KMS-11 (cell line): ENCODE measurements around the gene SLC15A3.

Experiments used
- H2AFZ ChIP-seq: fragments of 200-600 bp; sonication (generic); 2 replicates; pipeline ENCODE4 v1.6.1; 2016; ENCODE audit warnings: antibody characterized with exemption, mixed run types, low read depth
- H3K27ac ChIP-seq: fragments of 200-600 bp; sonication (generic); 2 replicates; pipeline ENCODE4 v1.6.1; 2016; ENCODE audit warnings: mild to moderate bottlenecking, mixed run types
- H3K27me3 ChIP-seq: fragments of 200-600 bp; sonication (generic); 2 replicates; pipeline ENCODE4 v1.6.1; 2017; ENCODE audit warnings: mild to moderate bottlenecking, low read depth, mixed run types, moderate library complexity; ENCODE audit not compliant: insufficient read depth
- H3K36me3 ChIP-seq: fragments of 200-600 bp; sonication (generic); 2 replicates; pipeline ENCODE4 v1.6.1; 2017; ENCODE audit warnings: mild to moderate bottlenecking, mixed run types; ENCODE audit not compliant: insufficient read depth
- H3K4me1 ChIP-seq: fragments of 200-600 bp; sonication (generic); 2 replicates; pipeline ENCODE4 v1.6.1; 2016; ENCODE audit warnings: mild to moderate bottlenecking, low read depth, mixed run types; ENCODE audit not compliant: poor library complexity, severe bottlenecking
- H3K4me2 ChIP-seq: fragments of 200-600 bp; sonication (generic); 2 replicates; pipeline ENCODE4 v1.7.0; 2016; ENCODE audit warnings: mild to moderate bottlenecking, mixed run types
- H3K4me3 ChIP-seq: fragments of 200-600 bp; sonication (generic); IDR thresholded peaks from 2 replicates; pipeline ENCODE4 v1.6.1; 2017; ENCODE audit warnings: low read depth, low read length, mixed read lengths; ENCODE audit not compliant: insufficient read depth
- H3K79me2 ChIP-seq: fragments of 200-600 bp; sonication (generic); 2 replicates; pipeline ENCODE4 v1.6.1; 2016; ENCODE audit warnings: low read depth, mixed run types; ENCODE audit not compliant: insufficient read depth
- H3K9ac ChIP-seq: fragments of 200-600 bp; sonication (generic); 2 replicates; pipeline ENCODE4 v1.6.1; 2016; ENCODE audit warnings: mild to moderate bottlenecking, mixed run types
- H4K20me1 ChIP-seq: fragments of 200-600 bp; sonication (generic); 2 replicates; pipeline ENCODE4 v1.6.1; 2016; ENCODE audit warnings: mild to moderate bottlenecking, mixed run types; ENCODE audit not compliant: insufficient read depth
- TF ChIP-seq, protein P1 (sequence below): fragments of 200-600 bp; sonication (generic); conservative IDR thresholded peaks from 2 replicates; pipeline ENCODE4 v1.6.1; 2017; ENCODE audit warnings: low read depth, mild to moderate bottlenecking, antibody characterized with exemption, low read length, moderate library complexity, mixed read lengths

SLC15A3 gene

DNA sequence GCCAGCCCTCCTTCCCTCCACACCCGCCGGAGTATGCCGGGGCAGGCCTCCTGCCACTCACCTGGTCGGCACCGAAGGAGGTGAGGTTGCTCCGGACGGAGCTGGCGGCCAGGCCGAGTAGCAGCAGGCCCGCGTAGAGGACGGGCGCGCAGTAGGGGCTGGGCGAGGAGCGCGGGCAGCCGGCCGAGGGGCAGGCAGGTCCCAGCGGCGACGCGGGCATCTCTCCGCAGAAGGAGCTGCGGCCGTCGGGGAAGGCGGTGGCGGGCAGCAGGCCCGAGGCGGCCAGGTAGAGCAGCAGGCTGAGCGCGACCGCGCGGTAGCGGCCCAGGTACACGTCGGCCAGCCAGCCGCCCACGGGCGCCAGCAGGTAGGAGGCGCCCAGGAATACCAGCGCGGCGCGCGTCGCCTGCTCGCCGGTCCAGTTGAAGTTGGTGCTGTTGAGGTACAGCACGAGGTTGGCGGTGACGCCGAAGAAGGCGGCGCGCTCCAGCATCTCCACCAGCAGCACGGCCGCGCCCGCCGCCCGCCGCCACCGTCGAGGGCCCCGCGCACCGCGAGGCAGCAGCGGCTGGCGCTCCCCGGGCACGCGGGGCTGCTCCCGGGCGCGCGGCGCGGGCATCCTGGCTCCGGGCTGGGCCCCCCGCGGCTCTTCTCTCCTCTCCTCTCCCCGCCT lies 907 bp downstream of the SLC15A3 start:
- Histone ChIP-seq H3K4me3 (no peak overlapping the region), H3K36me3 (no peaks in the 10 kb centered on the region), H3K79me2 (no peaks in the 10 kb centered on the region), H4K20me1 (no peaks in the 10 kb centered on the region), H3K9ac (no peak overlapping the region), H3K4me2 (no peak overlapping the region), H2AFZ (no peak overlapping the region), H3K27me3 (no peaks in the 10 kb centered on the region), H3K4me1 (no peaks in the 10 kb centered on the region), H3K27ac (no peak overlapping the region)
- TF ChIP-seq, protein P1, sequence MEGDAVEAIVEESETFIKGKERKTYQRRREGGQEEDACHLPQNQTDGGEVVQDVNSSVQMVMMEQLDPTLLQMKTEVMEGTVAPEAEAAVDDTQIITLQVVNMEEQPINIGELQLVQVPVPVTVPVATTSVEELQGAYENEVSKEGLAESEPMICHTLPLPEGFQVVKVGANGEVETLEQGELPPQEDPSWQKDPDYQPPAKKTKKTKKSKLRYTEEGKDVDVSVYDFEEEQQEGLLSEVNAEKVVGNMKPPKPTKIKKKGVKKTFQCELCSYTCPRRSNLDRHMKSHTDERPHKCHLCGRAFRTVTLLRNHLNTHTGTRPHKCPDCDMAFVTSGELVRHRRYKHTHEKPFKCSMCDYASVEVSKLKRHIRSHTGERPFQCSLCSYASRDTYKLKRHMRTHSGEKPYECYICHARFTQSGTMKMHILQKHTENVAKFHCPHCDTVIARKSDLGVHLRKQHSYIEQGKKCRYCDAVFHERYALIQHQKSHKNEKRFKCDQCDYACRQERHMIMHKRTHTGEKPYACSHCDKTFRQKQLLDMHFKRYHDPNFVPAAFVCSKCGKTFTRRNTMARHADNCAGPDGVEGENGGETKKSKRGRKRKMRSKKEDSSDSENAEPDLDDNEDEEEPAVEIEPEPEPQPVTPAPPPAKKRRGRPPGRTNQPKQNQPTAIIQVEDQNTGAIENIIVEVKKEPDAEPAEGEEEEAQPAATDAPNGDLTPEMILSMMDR: no peak

DNA sequence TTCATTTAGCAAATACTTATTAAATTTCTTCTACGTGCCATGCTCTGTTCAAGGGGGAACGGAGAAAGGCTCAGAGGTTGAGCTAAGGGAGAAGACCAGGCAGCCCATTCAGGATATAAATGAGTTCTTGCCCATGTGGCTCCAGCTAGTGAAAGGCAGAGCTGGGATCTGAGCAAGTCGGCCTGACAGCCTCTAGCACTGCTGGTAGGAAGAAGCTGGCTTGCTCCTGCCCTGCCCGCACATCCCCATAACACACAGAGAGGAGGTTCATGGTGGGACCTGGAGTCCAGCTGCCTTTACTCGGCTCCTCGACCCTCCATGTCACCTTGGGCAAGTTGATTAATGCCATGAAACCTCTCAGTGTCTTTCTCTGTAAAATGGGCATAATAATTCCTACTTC lies 2.0 kb downstream of the SLC15A3 start:
- no peaks in the 10 kb centered on the region for H3K4me1 ChIP-seq
- H3K4me2 ChIP-seq: no peak overlapping the region

DNA sequence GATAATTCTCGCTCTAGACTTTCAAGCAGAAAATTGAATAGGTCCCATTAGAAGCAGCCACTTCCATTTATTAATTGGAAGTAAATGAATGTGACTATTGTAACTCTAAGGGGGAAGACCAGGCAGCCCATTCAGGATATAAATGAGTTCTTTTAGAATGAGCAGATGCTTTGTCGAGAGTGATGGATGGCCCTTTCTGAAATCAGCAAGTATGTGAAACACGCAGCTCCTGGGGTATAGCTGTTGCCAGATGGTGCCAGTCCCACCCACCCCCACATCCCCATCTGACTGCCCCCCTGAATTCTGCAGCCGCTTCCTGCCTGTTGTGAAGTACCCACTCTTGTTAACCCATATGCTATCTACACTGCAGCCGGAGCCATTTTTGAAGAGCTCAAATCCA lies 3.7 kb downstream of the SLC15A3 start:
- no peaks in the 10 kb centered on the region for H3K27me3 ChIP-seq
- no peak overlapping the region for H3K4me3 ChIP-seq
- no peak overlapping the region for H3K9ac ChIP-seq
- H3K4me1 ChIP-seq: no peaks in the 10 kb centered on the region
- H4K20me1 ChIP-seq: no peaks in the 10 kb centered on the region
- no peak overlapping the region for H3K4me2 ChIP-seq
- no peak overlapping the region for H2AFZ ChIP-seq
- TF ChIP-seq, protein P1: no peak
- no peaks in the 10 kb centered on the region for H3K36me3 ChIP-seq
- H3K79me2 ChIP-seq: no peaks in the 10 kb centered on the region
- H3K27ac ChIP-seq: no peak overlapping the region

More for the DNA sequence above, 2.0 kb downstream of the SLC15A3 start:
- Histone ChIP-seq H3K27me3 (no peaks in the 10 kb centered on the region), H3K79me2 (no peaks in the 10 kb centered on the region), H3K4me3 (no peak overlapping the region), H2AFZ (no peak overlapping the region), H3K36me3 (no peaks in the 10 kb centered on the region), H3K9ac (no peak overlapping the region), H3K27ac (no peak overlapping the region), H4K20me1 (no peaks in the 10 kb centered on the region)
- TF ChIP-seq, protein P1: no peak

DNA sequence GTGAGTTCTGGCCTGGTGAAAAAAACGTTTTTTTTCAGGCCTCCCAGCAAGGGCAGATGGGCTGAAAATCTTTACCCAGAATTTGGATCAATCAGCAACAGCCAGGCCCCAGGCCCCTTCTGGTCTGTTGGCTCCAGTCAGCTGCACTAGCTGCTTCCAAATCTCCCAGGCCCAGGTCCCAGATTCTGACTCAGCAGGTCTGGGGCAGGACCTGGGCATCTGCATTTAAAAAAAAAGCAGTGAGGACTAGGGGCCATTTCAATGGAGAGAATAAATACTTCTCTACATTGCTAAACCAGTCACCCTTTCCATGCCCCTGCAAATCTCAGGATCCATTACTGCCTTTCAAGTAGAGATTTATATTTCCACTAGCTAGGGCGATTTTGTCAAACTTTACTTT lies 4.3 kb downstream of the SLC15A3 start:
- TF ChIP-seq, protein P1: no peak
- H3K9ac ChIP-seq: no peak overlapping the region

More for the DNA sequence above, 4.3 kb downstream of the SLC15A3 start:
- no peak overlapping the region for H3K4me2 ChIP-seq
- H3K27me3 ChIP-seq: no peaks in the 10 kb centered on the region
- H4K20me1 ChIP-seq: no peaks in the 10 kb centered on the region
- H3K4me3 ChIP-seq: no peak overlapping the region
- H3K27ac ChIP-seq: no peak overlapping the region
- no peaks in the 10 kb centered on the region for H3K4me1 ChIP-seq
- no peaks in the 10 kb centered on the region for H3K79me2 ChIP-seq
- H2AFZ ChIP-seq: no peak overlapping the region
- H3K36me3 ChIP-seq: no peaks in the 10 kb centered on the region
